Adrenal gland (tissue), 5 donors: ENCODE results near the gene FGF22.

ENCODE experiments used
- CTCF ChIP-seq, 6 experiments: fragments of 450-650 bp in 4 of 6; fragments of 200-600 bp in 2 of 6; sonication (generic) in 1 of 6; IDR thresholded peaks; 1 replicate in 5 of 6; 2 replicates in 1 of 6; pipeline versions ENCODE4 v1.5.1 to v1.8.0; 2016 to 2021; ENCODE audit warnings: antibody characterized with exemption in 6 of 6, mild to moderate bottlenecking in 2 of 6, moderate library complexity in 1 of 6
- POLR2A ChIP-seq, 2 donors: fragments of 450-650 bp; IDR thresholded peaks; one replicate each; pipeline ENCODE4 v1.6.1; 2017; ENCODE audit warnings: antibody characterized with exemption in 2 of 2, mild to moderate bottlenecking in 2 of 2, moderate library complexity in 1 of 2
- donor health status: DM: no; HTN: no; CAD: no.

- TF ChIP-seq POLR2A (IDR thresholded peaks at IDR 0.05) (no peak), CTCF (IDR thresholded peaks at IDR 0.05) (no peak)
Measured at GRCh38 chr19:690203-690602, 50.5 kb downstream of the FGF22 start.
